ENCODE data around the gene DCDC1.

The DCDC1 gene

DNA sequence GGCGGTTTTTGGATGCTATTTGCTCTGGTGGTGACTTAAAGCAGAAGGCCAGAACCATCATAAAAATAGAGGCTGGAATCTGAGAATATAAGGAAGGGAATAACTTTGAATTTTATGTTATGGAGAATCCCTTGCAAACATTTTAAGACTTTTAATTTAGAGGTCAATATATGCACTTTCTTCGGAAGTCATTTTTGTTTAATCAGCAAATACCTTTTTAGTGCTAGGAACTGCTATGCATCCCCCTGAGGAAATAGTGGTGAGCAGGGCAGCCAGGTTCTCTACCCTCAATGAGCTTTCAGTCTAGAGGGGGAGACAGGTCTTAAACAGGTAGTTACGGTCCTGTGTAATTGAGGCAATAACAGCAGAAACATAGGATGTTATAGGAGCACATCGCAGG is 516.9 kb downstream of the DCDC1 start:
- TF ChIP-seq TAF1 (IDR thresholded peaks at IDR 0.05; ENCODE audit: low read depth) (no peak), TEAD4 (IDR thresholded peaks at IDR 0.05) (no peak), ZBTB7A (IDR thresholded peaks at IDR 0.05; ENCODE audit: low read depth) (no peak), MAX (IDR thresholded peaks at IDR 0.05) (no peak), EP300 (IDR thresholded peaks at IDR 0.05; ENCODE audit: borderline replicate concordance) (no peak), CREB1 (IDR thresholded peaks at IDR 0.05; ENCODE audit: low read depth) (no peak), TCF12 (IDR thresholded peaks at IDR 0.05; ENCODE audit: low read depth) (no peak), FOXM1 (IDR thresholded peaks at IDR 0.05; ENCODE audit: borderline replicate concordance, low read depth) (no peak), YY1 (IDR thresholded peaks at IDR 0.05; ENCODE audit: low read depth) (no peak), NFIC (IDR thresholded peaks at IDR 0.05) (no peak), EGR1 (IDR thresholded peaks at IDR 0.05) (no peak), RAD21 (IDR thresholded peaks at IDR 0.05; ENCODE audit: low read depth) (no peak), CEBPB (IDR thresholded peaks at IDR 0.05) (no peak)
- TF ChIP-seq, protein P1, sequence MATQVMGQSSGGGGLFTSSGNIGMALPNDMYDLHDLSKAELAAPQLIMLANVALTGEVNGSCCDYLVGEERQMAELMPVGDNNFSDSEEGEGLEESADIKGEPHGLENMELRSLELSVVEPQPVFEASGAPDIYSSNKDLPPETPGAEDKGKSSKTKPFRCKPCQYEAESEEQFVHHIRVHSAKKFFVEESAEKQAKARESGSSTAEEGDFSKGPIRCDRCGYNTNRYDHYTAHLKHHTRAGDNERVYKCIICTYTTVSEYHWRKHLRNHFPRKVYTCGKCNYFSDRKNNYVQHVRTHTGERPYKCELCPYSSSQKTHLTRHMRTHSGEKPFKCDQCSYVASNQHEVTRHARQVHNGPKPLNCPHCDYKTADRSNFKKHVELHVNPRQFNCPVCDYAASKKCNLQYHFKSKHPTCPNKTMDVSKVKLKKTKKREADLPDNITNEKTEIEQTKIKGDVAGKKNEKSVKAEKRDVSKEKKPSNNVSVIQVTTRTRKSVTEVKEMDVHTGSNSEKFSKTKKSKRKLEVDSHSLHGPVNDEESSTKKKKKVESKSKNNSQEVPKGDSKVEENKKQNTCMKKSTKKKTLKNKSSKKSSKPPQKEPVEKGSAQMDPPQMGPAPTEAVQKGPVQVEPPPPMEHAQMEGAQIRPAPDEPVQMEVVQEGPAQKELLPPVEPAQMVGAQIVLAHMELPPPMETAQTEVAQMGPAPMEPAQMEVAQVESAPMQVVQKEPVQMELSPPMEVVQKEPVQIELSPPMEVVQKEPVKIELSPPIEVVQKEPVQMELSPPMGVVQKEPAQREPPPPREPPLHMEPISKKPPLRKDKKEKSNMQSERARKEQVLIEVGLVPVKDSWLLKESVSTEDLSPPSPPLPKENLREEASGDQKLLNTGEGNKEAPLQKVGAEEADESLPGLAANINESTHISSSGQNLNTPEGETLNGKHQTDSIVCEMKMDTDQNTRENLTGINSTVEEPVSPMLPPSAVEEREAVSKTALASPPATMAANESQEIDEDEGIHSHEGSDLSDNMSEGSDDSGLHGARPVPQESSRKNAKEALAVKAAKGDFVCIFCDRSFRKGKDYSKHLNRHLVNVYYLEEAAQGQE (IDR thresholded peaks at IDR 0.05; ENCODE audit: low read depth) = no peak
- TF ChIP-seq, protein P2, sequence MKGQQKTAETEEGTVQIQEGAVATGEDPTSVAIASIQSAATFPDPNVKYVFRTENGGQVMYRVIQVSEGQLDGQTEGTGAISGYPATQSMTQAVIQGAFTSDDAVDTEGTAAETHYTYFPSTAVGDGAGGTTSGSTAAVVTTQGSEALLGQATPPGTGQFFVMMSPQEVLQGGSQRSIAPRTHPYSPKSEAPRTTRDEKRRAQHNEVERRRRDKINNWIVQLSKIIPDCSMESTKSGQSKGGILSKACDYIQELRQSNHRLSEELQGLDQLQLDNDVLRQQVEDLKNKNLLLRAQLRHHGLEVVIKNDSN (IDR thresholded peaks at IDR 0.05) = no peak

GRCh38 chr11:30852091-30852490 is 517.4 kb downstream of the DCDC1 start:
- TF ChIP-seq TEAD4 (IDR thresholded peaks at IDR 0.05) (no peak), CEBPB (IDR thresholded peaks at IDR 0.05) (no peak), FOXM1 (IDR thresholded peaks at IDR 0.05; ENCODE audit: borderline replicate concordance, low read depth) (no peak), EGR1 (IDR thresholded peaks at IDR 0.05) (no peak), ZBTB7A (IDR thresholded peaks at IDR 0.05; ENCODE audit: low read depth) (no peak), MAX (IDR thresholded peaks at IDR 0.05) (no peak), EP300 (IDR thresholded peaks at IDR 0.05; ENCODE audit: borderline replicate concordance) (no peak), YY1 (IDR thresholded peaks at IDR 0.05; ENCODE audit: low read depth) (no peak)
- TF ChIP-seq, protein P1 (IDR thresholded peaks at IDR 0.05; ENCODE audit: low read depth) = no peak
- TF ChIP-seq, protein P2 (IDR thresholded peaks at IDR 0.05) = no peak

GRCh38 chr11:30837252-30837651 is 532.3 kb downstream of the DCDC1 start:
- TF ChIP-seq ZBTB7A (IDR thresholded peaks at IDR 0.05; ENCODE audit: low read depth) (no peak), TAF1 (IDR thresholded peaks at IDR 0.05; ENCODE audit: low read depth) (no peak), TCF12 (IDR thresholded peaks at IDR 0.05; ENCODE audit: low read depth) (no peak), CREB1 (IDR thresholded peaks at IDR 0.05; ENCODE audit: low read depth) (no peak), EP300 (IDR thresholded peaks at IDR 0.05; ENCODE audit: borderline replicate concordance) (no peak), TEAD4 (IDR thresholded peaks at IDR 0.05) (no peak), RAD21 (IDR thresholded peaks at IDR 0.05; ENCODE audit: low read depth) (no peak), EGR1 (IDR thresholded peaks at IDR 0.05) (no peak), MAX (IDR thresholded peaks at IDR 0.05) (no peak), NFIC (IDR thresholded peaks at IDR 0.05) (no peak), YY1 (IDR thresholded peaks at IDR 0.05; ENCODE audit: low read depth) (no peak), FOXM1 (IDR thresholded peaks at IDR 0.05; ENCODE audit: borderline replicate concordance, low read depth) (no peak), CEBPB (IDR thresholded peaks at IDR 0.05) (no peak)
- TF ChIP-seq, protein P1 (IDR thresholded peaks at IDR 0.05; ENCODE audit: low read depth) = no peak
- TF ChIP-seq, protein P2 (IDR thresholded peaks at IDR 0.05) = no peak

DNA sequence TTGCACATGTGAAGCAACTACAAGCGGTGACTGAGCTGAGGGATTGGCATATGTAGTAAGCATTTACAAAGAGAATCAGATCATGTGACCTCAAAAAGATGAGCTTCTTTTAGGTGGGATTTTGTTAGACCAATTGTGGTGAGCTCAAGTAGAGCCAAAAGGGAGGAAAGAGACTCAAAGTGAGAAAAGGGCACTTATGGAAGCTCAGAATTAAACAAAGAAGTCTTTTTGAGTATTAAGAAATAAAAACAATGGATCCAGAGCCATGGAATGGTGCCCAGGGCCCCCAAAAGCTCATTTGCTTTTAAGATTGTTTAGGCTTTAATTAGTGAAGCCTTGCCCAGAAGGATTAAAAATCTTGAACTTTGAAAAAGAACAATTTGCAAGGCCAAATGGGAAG is 536.7 kb downstream of the DCDC1 start:
- TF ChIP-seq NFIC (IDR thresholded peaks at IDR 0.05) = no peak
- TF ChIP-seq YY1 (IDR thresholded peaks at IDR 0.05; ENCODE audit: low read depth) = no peak
- TF ChIP-seq, protein P1 (IDR thresholded peaks at IDR 0.05; ENCODE audit: low read depth) = no peak

All from Ishikawa (cell line).